NCI-H1417 (cell line): Measurements from ENCODE around the gene AOPEP.
"Not testable (repeated sequence)": the region's sequence is repeated elsewhere in the genome, so short reads cannot be mapped to it uniquely, and the experiment has no call there.

Source experiments
- DNase-seq, 3 experiments: peaks; one replicate each; lab custom pipeline; 2025; lab: John Stamatoyannopoulos, UW

Gene AOPEP

GRCh38 chr9:94817291-94818177, 91.0 kb downstream of the AOPEP start:
- no peak for DNase-seq

GRCh38 chr9:94818178-94818541, 91.7 kb downstream of the AOPEP start:
- DNase-seq, result no peak

- no peak for DNase-seq
Measured at GRCh38 chr9:94819161-94819687, 92.7 kb downstream of the AOPEP start.

- DNase-seq, result no peak
Measured at GRCh38 chr9:94821098-94821887, 94.8 kb downstream of the AOPEP start.

GRCh38 chr9:94822273-94822672, 95.8 kb downstream of the AOPEP start:
- no peak for DNase-seq

GRCh38 chr9:94823710-94824109, 97.2 kb downstream of the AOPEP start:
- no peak for DNase-seq

GRCh38 chr9:94824411-94824810, 97.9 kb downstream of the AOPEP start:
- no peak for DNase-seq

- DNase-seq, result peak in 1 of 3 experiments; percentile 18
Measured at GRCh38 chr9:94824913-94825610, 98.6 kb downstream of the AOPEP start.

- peak in 1 of 3 experiments; percentile 63 for DNase-seq
Measured at GRCh38 chr9:94825611-94825958, 99.1 kb downstream of the AOPEP start.

- no peak for DNase-seq
Measured at GRCh38 chr9:94826044-94826443, 99.5 kb downstream of the AOPEP start.

GRCh38 chr9:94826644-94827410, 100.3 kb downstream of the AOPEP start:
- peak in 2 of 3 experiments; percentile 31 to 59 for DNase-seq

GRCh38 chr9:94827584-94828304, 101.2 kb downstream of the AOPEP start:
- no peak for DNase-seq

- DNase-seq, result no peak
Measured at GRCh38 chr9:94829380-94830070, 103.0 kb downstream of the AOPEP start.

GRCh38 chr9:94830071-94830604, 103.6 kb downstream of the AOPEP start:
- DNase-seq, result not testable (repeated sequence)

GRCh38 chr9:94833802-94834201, 107.3 kb downstream of the AOPEP start:
- DNase-seq, result no peak

GRCh38 chr9:94837404-94837803, 110.9 kb downstream of the AOPEP start:
- no peak for DNase-seq

GRCh38 chr9:94839398-94839797, 112.9 kb downstream of the AOPEP start:
- DNase-seq, result no peak

GRCh38 chr9:94840738-94841137, 114.2 kb downstream of the AOPEP start:
- no peak for DNase-seq

GRCh38 chr9:94843134-94843533, 116.6 kb downstream of the AOPEP start:
- no peak for DNase-seq

- no peak for DNase-seq
Measured at GRCh38 chr9:94846739-94847138, 120.2 kb downstream of the AOPEP start.
